K562 (cell line): Measurements from ENCODE around the gene AKAP3. TPM values are rescaled to one million over a fixed set of nuclear protein-coding genes. Genes with fewer than 3 reads are reported as not detected.

Source experiments
- ATAC-seq: fragments of 200-7000 bp; cut with Tn5 transposase; 3 replicates; pipeline ENCODE4 v1.9.1; 2020; ENCODE audit warnings: moderate library complexity
- BruUV-seq: library from RNA; stranded (reverse); fragments of 400-500 nt; replicated peaks from 2 replicates; lab custom pipeline; 2021; lab: Mats Ljungman, UMichigan
- CTCF ChIA-PET: fragments of 300-600 bp; formaldehyde crosslinking; extraction: SDS; loops from one replicate; lab custom pipeline; 2021; ENCODE audit warnings: low intra/inter-chr PET ratio; lab: Yijun Ruan, JAX
- POLR2A ChIA-PET: fragments of 300-600, 350-650 bp; sonication (Branson Sonifier 250); formaldehyde crosslinking; extraction: SDS; loops from one replicate; lab custom pipeline; 2021; ENCODE audit warnings: antibody characterized with exemption, inconsistent platforms; lab: Yijun Ruan, JAX
- DNase-seq, 4 experiments: peaks; one replicate each; pipeline versions ENCODE4 v3.0.0 to v3.0.0-alpha.2; 2011 to 2018; ENCODE audit warnings: low spot score in 3 of 4, mixed read lengths in 3 of 4; ENCODE audit errors: extremely low read depth in 1 of 4
- FAIRE-seq: peaks from 2 replicates; lab custom pipeline; 2011; peaks lifted over from hg19 to GRCh38; lab: Jason Lieb, UNC
- H2AFZ ChIP-seq: 2 replicates; pipeline ENCODE4 v1.6.0; 2011; ENCODE audit warnings: low read depth, low read length, control low read depth, inconsistent platforms
- H3K27ac ChIP-seq: fragments of 200-600 bp; 3 replicates; pipeline ENCODE4 v1.8.0; 2011; ENCODE audit warnings: low read depth, mild to moderate bottlenecking, control low read depth, inconsistent platforms, low read length, moderate library complexity, mixed read lengths; ENCODE audit errors: extremely low read depth
- H3K27me3 ChIP-seq, 2 experiments: fragments of 300-600 bp in 1 of 2; 2 replicates in 1 of 2; 3 replicates in 1 of 2; pipeline versions ENCODE4 v1.6.0 to v1.8.0; 2011; ENCODE audit warnings: inconsistent platforms in 2 of 2, low read length in 2 of 2, mild to moderate bottlenecking in 1 of 2, mixed read lengths in 1 of 2, moderate library complexity in 1 of 2; ENCODE audit not compliant: control insufficient read depth in 2 of 2, insufficient read depth in 2 of 2
- H3K36me3 ChIP-seq: fragments of 300-600 bp; 3 replicates; pipeline ENCODE4 v1.8.0; 2011; ENCODE audit warnings: mild to moderate bottlenecking, low read length, inconsistent platforms; ENCODE audit not compliant: control insufficient read depth, insufficient read depth
- H3K4me1 ChIP-seq, 2 experiments: fragments of 200-600 bp in 1 of 2; replicated peaks in 1 of 2; 2 replicates in 1 of 2; 3 replicates in 1 of 2; pipeline versions ENCODE4 v1.5.1 to v1.8.0; 2011; ENCODE audit warnings: inconsistent platforms in 2 of 2, low read length in 2 of 2, mild to moderate bottlenecking in 1 of 2, mixed read lengths in 1 of 2, moderate library complexity in 1 of 2; ENCODE audit not compliant: control insufficient read depth in 2 of 2, insufficient read depth in 2 of 2
- H3K4me2 ChIP-seq: 2 replicates; pipeline ENCODE4 v1.6.1; 2011; ENCODE audit warnings: low read length, control low read depth, inconsistent platforms, mixed read lengths; ENCODE audit not compliant: insufficient read depth
- H3K4me3 ChIP-seq: fragments of 200-600 bp; sonication (generic), shearing (Covaris generic); 2 replicates; pipeline ENCODE4 v1.5.1; 2016; ENCODE audit warnings: control low read depth, inconsistent platforms
- H3K79me2 ChIP-seq: fragments of 200-600 bp; 3 replicates; pipeline ENCODE4 v1.8.0; 2011; ENCODE audit warnings: low read length, inconsistent platforms; ENCODE audit not compliant: control insufficient read depth, insufficient read depth
- H3K9ac ChIP-seq, 2 experiments: 2 replicates each; pipeline versions ENCODE4 v1.6.0 to v1.6.1; 2011; ENCODE audit warnings: low read depth in 2 of 2, low read length in 2 of 2, control low read depth in 1 of 2, inconsistent platforms in 1 of 2, mild to moderate bottlenecking in 1 of 2, mixed read lengths in 1 of 2; ENCODE audit not compliant: insufficient read depth in 1 of 2
- H3K9me1 ChIP-seq: one replicate; pipeline ENCODE4 v1.6.0; 2011; ENCODE audit warnings: inconsistent platforms, mild to moderate bottlenecking, low read length, moderate library complexity; ENCODE audit not compliant: control insufficient read depth, insufficient read depth
- H3K9me3 ChIP-seq: replicated peaks from 2 replicates; pipeline ENCODE4 v1.5.1; 2011; ENCODE audit warnings: low read depth, low read length, inconsistent platforms; ENCODE audit not compliant: control insufficient read depth, insufficient read depth
- H4K20me1 ChIP-seq: replicated peaks from 2 replicates; pipeline ENCODE4 v1.6.1; 2011; ENCODE audit warnings: low read length, inconsistent platforms, mixed read lengths; ENCODE audit not compliant: control insufficient read depth, insufficient read depth
- ARID1B ChIP-seq: fragments of 450-650 bp; IDR thresholded peaks from 2 replicates; pipeline ENCODE4 v1.6.1; 2016; ENCODE audit warnings: antibody characterized with exemption, mild to moderate bottlenecking, inconsistent platforms
- ARNT ChIP-seq, 2 experiments: fragments of 450-650 bp; IDR thresholded peaks; 2 replicates each; pipeline ENCODE4 v1.6.1; 2016; ENCODE audit warnings: mild to moderate bottlenecking in 1 of 2
- CBFB ChIP-seq: sonication (generic); formaldehyde crosslinking; IDR thresholded peaks from 2 replicates; pipeline ENCODE4 v1.4.0; 2020; ENCODE audit warnings: mild to moderate bottlenecking, missing genetic modification reagents
- CCAR2 ChIP-seq: fragments of 200-400 bp; formaldehyde crosslinking; IDR thresholded peaks from 2 replicates; pipeline ENCODE4 v1.6.1; 2017; ENCODE audit warnings: mild to moderate bottlenecking, low read depth, low read length
- ESRRB ChIP-seq: fragments of 250-450 bp; sonication (Bioruptor Pico); IDR thresholded peaks from 2 replicates; pipeline ENCODE4 v1.5.0; 2020; ENCODE audit warnings: mild to moderate bottlenecking, moderate library complexity, borderline replicate concordance
- HMBOX1 ChIP-seq: sonication (generic); IDR thresholded peaks from 2 replicates; pipeline ENCODE4 v1.6.1; 2016
- REST ChIP-seq, 2 experiments: fragments of 450-650 bp; formaldehyde crosslinking in 1 of 2; IDR thresholded peaks; 2 replicates each; pipeline versions ENCODE4 v1.4.0 to v1.6.1; 2014 to 2020; ENCODE audit warnings: mild to moderate bottlenecking in 2 of 2, borderline replicate concordance in 1 of 2, low read depth in 1 of 2
- TAF15 ChIP-seq: fragments of 200-400 bp; formaldehyde crosslinking; IDR thresholded peaks from 2 replicates; pipeline ENCODE4 v1.6.1; 2017; ENCODE audit warnings: mild to moderate bottlenecking, low read depth, low read length, moderate library complexity
- ZNF134 ChIP-seq: fragments of 250-450 bp; sonication (Bioruptor Pico); conservative IDR thresholded peaks from 2 replicates; pipeline ENCODE4 v1.4.0; 2020
- WGBS: fragments of 100-300 bp; shearing (Covaris generic); methylation state at CpG from one replicate; pipeline ENCODE4 v1.1.6; 2016; ENCODE audit warnings: low coverage, mixed read lengths; ENCODE audit not compliant: insufficient coverage; ENCODE audit errors: missing lambda C conversion rate; 5-methylcytosine and 5-hydroxymethylcytosine counted together
- in situ Hi-C: fragments of 300-500 bp; cut with MboI; formaldehyde crosslinking; loops from 4 replicates; pipeline ENCODE4 v1.15.0; 2018; ENCODE audit warnings: inconsistent platforms, mixed read lengths
- intact Hi-C: fragments of 100-400 bp; cut with micrococcal nuclease; formaldehyde crosslinking; loops from 2 replicates; pipeline ENCODE4 v1.14.2; 2022
- polyA plus RNA-seq, 8 experiments: library from polyadenylated mRNA; depleted of rRNA in 4 of 8; stranded (reverse) in 5 of 8; unstranded in 3 of 8; fragments of >200 nt; fragmentation: Nextera tagmentation in 2 of 8; fragmentation: Illumina TruSeq in 1 of 8; extraction: Ambion mirVana in 2 of 8; extraction: Trizol in 1 of 8; gene quantifications; 2 replicates each; pipeline versions ENCODE4 v1.2.1 to v1.2.3, GENCODE V29; 2011 to 2014; ENCODE audit warnings: inconsistent platforms in 1 of 8, missing spikeins in 1 of 8
- total RNA-seq, 7 experiments: library from RNA; depleted of rRNA in 6 of 7; stranded (reverse); fragments of >200 nt in 6 of 7; fragmentation: Illumina TruSeq in 2 of 7; extraction: Trizol in 2 of 7; gene quantifications; 2 replicates each; pipeline versions ENCODE4 v1.2.1 to v1.2.3, GENCODE V29; 2011 to 2021; ENCODE audit warnings: low replicate concordance in 1 of 7

Gene AKAP3
- total and polyA plus RNA-seq, 9 of the 15 experiments (the other 6 are each of a cell fraction or from before 2014, with no cell fraction given): 0.17 to 2.8 (median 0.43) TPM

- Histone ChIP-seq H3K9me1 (no peaks in the 10 kb centered on the region), H3K36me3 (peaks cover 93% of the 10 kb centered on the region), H3K27ac (no peak overlapping the region), H3K4me2 (no peak overlapping the region), H3K4me3 (no peak overlapping the region), H4K20me1 (no peaks in the 10 kb centered on the region), H3K27me3 (no peaks in the 10 kb centered on the region), H3K4me1 (no peaks in the 10 kb centered on the region), H2AFZ (no peak overlapping the region), H3K9ac (no peak overlapping the region), H3K79me2 (no peaks in the 10 kb centered on the region), H3K9me3 (no peaks in the 10 kb centered on the region)
- intact Hi-C loops (no loop called here), in situ Hi-C loops (no loop called here)
- CTCF ChIA-PET: no interaction called here
- POLR2A ChIA-PET: no interaction called here
- BruUV-seq: no TSS peak
- DNase-seq: peak in 1 of 4 experiments; percentile 6
- WGBS: 0% methylated on average over 2 of the region's 3 CpGs
- no peak for FAIRE-seq
- no peak for TF ChIP-seq ZNF134 (CRISPR knock-in tag)
- no peak for TF ChIP-seq ESRRB
- TF ChIP-seq CBFB (CRISPR knock-in tag): no peak
- TF ChIP-seq HMBOX1: peak; percentile 42; the same call in 1 of the 2 replicates
- peak; percentile 55; the same call in 1 of the 2 replicates for TF ChIP-seq REST (IDR thresholded peaks at IDR 0.05; ENCODE audit: borderline replicate concordance)
- TF ChIP-seq REST (CRISPR knock-in tag; IDR thresholded peaks at IDR 0.05; ENCODE audit: low read depth): no peak
- no peak for TF ChIP-seq ARNT (IDR thresholded peaks at IDR 0.05)
- TF ChIP-seq CCAR2: no peak
- TF ChIP-seq TAF15: no peak
- TF ChIP-seq ARID1B: 0 out of 2 replicates have a peak, but pooled peaks have one; percentile 7
- no peak for ATAC-seq
Observed at GRCh38 chr12:4663971-4664505, 15.2 kb upstream of the AKAP3 start.
